ENCODE data around the gene MICAL2. TPM values are rescaled to one million over a fixed set of nuclear protein-coding genes. Genes with fewer than 3 reads are reported as not detected.
A peak's percentile ranks its signal among the peaks of the same experiment; 100 is the strongest.

Gene MICAL2
- total RNA-seq, 1 donor from 2014 or later: 197 TPM

DNA sequence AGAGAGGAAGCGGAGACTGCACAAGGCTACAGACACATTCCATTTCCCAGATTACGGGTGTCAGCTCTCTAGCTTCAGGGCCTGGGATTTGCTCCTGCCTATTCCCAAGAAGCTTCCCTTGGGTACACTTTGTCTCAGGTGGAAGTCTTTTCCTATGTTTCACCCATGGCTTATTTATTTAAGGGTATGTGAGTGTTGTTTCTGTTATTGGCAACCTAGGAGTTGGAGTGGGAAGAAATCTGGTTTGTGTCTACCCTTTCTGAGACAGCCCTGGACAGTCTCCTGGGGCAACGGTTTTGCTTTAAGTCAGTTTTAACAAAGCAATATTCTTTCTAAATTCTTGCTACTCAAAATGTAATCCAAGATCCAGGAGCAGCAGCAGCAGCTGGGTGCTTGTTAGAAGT, 127.0 kb downstream of the MICAL2 start:
- no peak for TF ChIP-seq CTCF (IDR thresholded peaks at IDR 0.05)
- no peak for DNase-seq
- intact Hi-C loops (cut with DNase I): no loop called here
- ATAC-seq: peak; percentile 4
- Histone ChIP-seq H3K4me1 (peaks cover 20% of the 10 kb centered on the region), H3K9me3 (no peaks in the 10 kb centered on the region), H3K36me3 (peaks cover 23% of the 10 kb centered on the region), H3K4me3 (no peak overlapping the region), H3K27me3 (no peaks in the 10 kb centered on the region), H3K27ac (peak overlapping the region; percentile 8)

DNA sequence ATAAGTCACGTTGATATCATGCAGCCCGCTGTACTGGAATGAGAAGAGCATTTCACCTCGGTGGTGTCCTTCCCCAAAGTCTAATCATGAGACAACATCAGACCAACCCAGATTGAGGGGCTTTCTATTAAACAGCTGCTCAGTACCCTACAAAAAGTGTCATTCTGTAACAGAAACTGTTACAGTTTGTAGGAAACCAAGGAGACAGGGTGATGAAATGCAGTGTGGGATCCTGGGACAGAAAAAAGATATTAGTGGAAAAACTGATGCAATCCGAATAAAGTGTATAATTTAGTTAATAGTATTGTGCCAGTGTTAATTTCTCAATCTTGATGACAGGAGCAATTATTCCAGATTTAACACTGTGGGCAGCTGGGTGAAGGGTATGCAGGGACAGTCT, 128.0 kb downstream of the MICAL2 start:
- H3K27ac ChIP-seq: peak overlapping the region; percentile 48
- peaks cover 23% of the 10 kb centered on the region for H3K36me3 ChIP-seq
- no peak overlapping the region for H3K4me3 ChIP-seq
- TF ChIP-seq CTCF (IDR thresholded peaks at IDR 0.05): no peak
- H3K9me3 ChIP-seq: no peaks in the 10 kb centered on the region
- H3K4me1 ChIP-seq: peaks cover 20% of the 10 kb centered on the region
- intact Hi-C loops (cut with DNase I): no loop called here
- DNase-seq (no peak), ATAC-seq (no peak)
- H3K27me3 ChIP-seq: no peaks in the 10 kb centered on the region

- Histone ChIP-seq H3K36me3 (peaks cover 23% of the 10 kb centered on the region), H3K4me1 (peaks cover 20% of the 10 kb centered on the region), H3K9me3 (no peaks in the 10 kb centered on the region), H3K4me3 (no peak overlapping the region), H3K27ac (peak overlapping the region; percentile 67), H3K27me3 (no peaks in the 10 kb centered on the region)
- ATAC-seq: peak; percentile 86
- intact Hi-C loops (cut with DNase I): no loop called here
- DNase-seq: no peak
- TF ChIP-seq CTCF (IDR thresholded peaks at IDR 0.05): no peak
Observed at GRCh38 chr11:12239396-12239795, 129.0 kb downstream of the MICAL2 start.

- Histone ChIP-seq H3K4me1 (peaks cover 20% of the 10 kb centered on the region), H3K27ac (peak overlapping the region; percentile 67), H3K27me3 (no peaks in the 10 kb centered on the region), H3K9me3 (no peaks in the 10 kb centered on the region), H3K4me3 (no peak overlapping the region), H3K36me3 (peaks cover 23% of the 10 kb centered on the region)
- intact Hi-C loops (cut with DNase I): loop anchor here (10.0 kb wide), 1 partner anchor 195 kb away; no protein-coding TSS in a partner anchor
- ATAC-seq (no peak), DNase-seq (no peak)
- no peak for TF ChIP-seq CTCF (IDR thresholded peaks at IDR 0.05)
Observed at GRCh38 chr11:12239804-12240371, 129.5 kb downstream of the MICAL2 start.

- H3K27me3 ChIP-seq: no peaks in the 10 kb centered on the region
- H3K27ac ChIP-seq: no peak overlapping the region
- H3K4me3 ChIP-seq: no peak overlapping the region
- no peaks in the 10 kb centered on the region for H3K9me3 ChIP-seq
- DNase-seq (no peak), ATAC-seq (no peak)
- H3K4me1 ChIP-seq: peaks cover 20% of the 10 kb centered on the region
- peaks cover 23% of the 10 kb centered on the region for H3K36me3 ChIP-seq
- no peak for TF ChIP-seq CTCF (IDR thresholded peaks at IDR 0.05)
- intact Hi-C loops (cut with DNase I): loop anchor here (10.0 kb wide), 1 partner anchor 196 kb away; no protein-coding TSS in a partner anchor
Observed at GRCh38 chr11:12240677-12241076, 130.3 kb downstream of the MICAL2 start.

- Histone ChIP-seq H3K4me1 (peaks cover 12% of the 10 kb centered on the region), H3K27ac (no peak overlapping the region), H3K9me3 (no peaks in the 10 kb centered on the region), H3K27me3 (no peaks in the 10 kb centered on the region), H3K36me3 (peaks cover 23% of the 10 kb centered on the region), H3K4me3 (no peak overlapping the region)
- no peak for TF ChIP-seq CTCF (IDR thresholded peaks at IDR 0.05)
- intact Hi-C loops (cut with DNase I): loop anchor here (10.0 kb wide), 1 partner anchor 197 kb away; no protein-coding TSS in a partner anchor
- DNase-seq (no peak), ATAC-seq (no peak)
Observed at GRCh38 chr11:12241401-12241800, 131.0 kb downstream of the MICAL2 start.

Data from upper lobe of right lung (tissue), 1 donor.